Sigmoid colon (tissue), 4 donors: ENCODE data around the gene GTSF1L.

Experiments
- EP300 ChIP-seq, 4 donors: sonication (generic); formaldehyde crosslinking; IDR thresholded peaks; one replicate each; pipeline ENCODE4 v1.6.1; 2017; ENCODE audit warnings: antibody characterized with exemption in 4 of 4
- POLR2A ChIP-seq, 2 donors: fragments of 450-650 bp; IDR thresholded peaks; one replicate each; pipeline ENCODE4 v1.6.1; 2016; ENCODE audit warnings: antibody characterized with exemption in 2 of 2, mild to moderate bottlenecking in 2 of 2, moderate library complexity in 2 of 2

DNA sequence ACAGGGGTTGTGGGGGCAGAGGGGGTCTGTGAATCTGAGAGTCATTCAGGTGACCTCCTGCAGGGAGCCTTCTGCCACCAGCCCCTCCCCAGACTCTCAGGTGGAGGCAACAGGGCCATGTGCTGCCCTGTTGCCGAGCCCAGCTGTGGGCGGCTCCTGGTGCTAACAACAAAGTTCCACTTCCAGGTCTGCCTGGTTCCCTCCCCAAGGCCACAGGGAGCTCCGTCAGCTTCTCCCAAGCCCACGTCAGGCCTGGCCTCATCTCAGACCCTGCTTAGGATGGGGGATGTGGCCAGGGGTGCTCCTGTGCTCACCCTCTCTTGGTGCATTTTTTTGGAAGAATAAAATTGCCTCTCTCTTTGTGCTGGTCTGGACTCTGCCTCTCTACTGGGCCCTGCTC, 10.7 kb downstream of the GTSF1L start:
- TF ChIP-seq EP300 (IDR thresholded peaks at IDR 0.05) (no peak), POLR2A (IDR thresholded peaks at IDR 0.05) (no peak)
